HFF-Myc (cell line): ENCODE measurements around the gene LBH.

Experiments used
- DNase-seq: peaks from one replicate; pipeline ENCODE4 v3.0.0-alpha.2; 2011; ENCODE audit warnings: low read depth; ENCODE audit errors: extremely low read depth
- H3K4me3 ChIP-seq: replicated peaks from 2 replicates; pipeline ENCODE4 v1.5.1; 2011; ENCODE audit warnings: low read depth, mild to moderate bottlenecking, control low read depth, low read length
- TF ChIP-seq, protein P1 (sequence below): IDR thresholded peaks from 2 replicates; pipeline ENCODE4 v1.5.1; 2012; ENCODE audit warnings: mild to moderate bottlenecking, low read depth, low read length, control low read depth; ENCODE audit errors: missing control alignments

Gene LBH

GRCh38 chr2:30255026-30255425 lies 23.7 kb downstream of the LBH start:
- TF ChIP-seq, protein P1, sequence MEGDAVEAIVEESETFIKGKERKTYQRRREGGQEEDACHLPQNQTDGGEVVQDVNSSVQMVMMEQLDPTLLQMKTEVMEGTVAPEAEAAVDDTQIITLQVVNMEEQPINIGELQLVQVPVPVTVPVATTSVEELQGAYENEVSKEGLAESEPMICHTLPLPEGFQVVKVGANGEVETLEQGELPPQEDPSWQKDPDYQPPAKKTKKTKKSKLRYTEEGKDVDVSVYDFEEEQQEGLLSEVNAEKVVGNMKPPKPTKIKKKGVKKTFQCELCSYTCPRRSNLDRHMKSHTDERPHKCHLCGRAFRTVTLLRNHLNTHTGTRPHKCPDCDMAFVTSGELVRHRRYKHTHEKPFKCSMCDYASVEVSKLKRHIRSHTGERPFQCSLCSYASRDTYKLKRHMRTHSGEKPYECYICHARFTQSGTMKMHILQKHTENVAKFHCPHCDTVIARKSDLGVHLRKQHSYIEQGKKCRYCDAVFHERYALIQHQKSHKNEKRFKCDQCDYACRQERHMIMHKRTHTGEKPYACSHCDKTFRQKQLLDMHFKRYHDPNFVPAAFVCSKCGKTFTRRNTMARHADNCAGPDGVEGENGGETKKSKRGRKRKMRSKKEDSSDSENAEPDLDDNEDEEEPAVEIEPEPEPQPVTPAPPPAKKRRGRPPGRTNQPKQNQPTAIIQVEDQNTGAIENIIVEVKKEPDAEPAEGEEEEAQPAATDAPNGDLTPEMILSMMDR = no peak
- DNase-seq = no peak
- no peak overlapping the region for H3K4me3 ChIP-seq

DNA sequence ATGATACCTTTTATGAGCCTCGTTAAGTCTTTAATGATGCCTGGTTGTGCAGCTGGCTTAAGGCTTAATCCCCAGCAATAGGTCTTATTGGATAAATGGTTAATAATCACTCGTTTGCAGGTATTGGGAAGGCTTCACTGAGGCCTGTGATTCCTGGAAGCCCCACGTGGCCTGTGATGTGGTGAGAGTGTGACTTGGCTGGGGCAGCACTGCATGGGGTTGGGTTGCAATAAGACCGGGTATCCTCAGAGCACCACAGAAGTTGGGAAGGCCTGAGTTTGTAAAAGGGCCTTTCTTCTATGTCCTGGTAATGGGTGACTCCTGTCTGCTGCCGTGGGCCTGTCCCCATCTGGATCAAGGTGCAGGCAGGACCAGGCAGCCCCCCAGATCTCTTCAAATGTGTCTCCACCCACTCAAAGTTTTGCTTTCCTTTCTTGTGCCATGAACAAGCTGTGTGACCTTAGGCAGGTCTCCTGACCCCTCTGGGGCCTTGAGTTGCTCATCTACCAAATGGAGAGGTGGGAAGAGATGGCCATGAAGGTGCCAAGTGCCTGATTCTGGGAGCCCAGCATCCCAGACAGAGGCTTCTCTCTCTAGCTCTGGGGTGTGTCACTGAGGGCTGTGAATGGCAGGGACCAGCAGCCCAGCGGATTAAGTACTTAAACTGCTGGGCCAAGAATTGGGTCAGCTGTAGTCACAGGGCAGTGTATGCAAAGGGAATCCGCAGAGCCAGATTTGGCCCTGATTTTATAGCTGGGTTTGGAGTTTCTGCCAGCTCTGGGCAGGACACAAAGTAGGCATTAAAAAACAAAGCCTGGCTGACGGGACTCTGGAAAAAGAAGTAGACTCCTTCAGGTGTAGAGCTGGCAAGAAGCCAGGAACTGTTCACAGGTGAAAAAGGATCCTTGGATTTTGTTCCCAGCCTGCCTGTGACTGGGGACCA lies 24.4 kb downstream of the LBH start:
- DNase-seq = no peak
- TF ChIP-seq, protein P1 = no peak

DNA sequence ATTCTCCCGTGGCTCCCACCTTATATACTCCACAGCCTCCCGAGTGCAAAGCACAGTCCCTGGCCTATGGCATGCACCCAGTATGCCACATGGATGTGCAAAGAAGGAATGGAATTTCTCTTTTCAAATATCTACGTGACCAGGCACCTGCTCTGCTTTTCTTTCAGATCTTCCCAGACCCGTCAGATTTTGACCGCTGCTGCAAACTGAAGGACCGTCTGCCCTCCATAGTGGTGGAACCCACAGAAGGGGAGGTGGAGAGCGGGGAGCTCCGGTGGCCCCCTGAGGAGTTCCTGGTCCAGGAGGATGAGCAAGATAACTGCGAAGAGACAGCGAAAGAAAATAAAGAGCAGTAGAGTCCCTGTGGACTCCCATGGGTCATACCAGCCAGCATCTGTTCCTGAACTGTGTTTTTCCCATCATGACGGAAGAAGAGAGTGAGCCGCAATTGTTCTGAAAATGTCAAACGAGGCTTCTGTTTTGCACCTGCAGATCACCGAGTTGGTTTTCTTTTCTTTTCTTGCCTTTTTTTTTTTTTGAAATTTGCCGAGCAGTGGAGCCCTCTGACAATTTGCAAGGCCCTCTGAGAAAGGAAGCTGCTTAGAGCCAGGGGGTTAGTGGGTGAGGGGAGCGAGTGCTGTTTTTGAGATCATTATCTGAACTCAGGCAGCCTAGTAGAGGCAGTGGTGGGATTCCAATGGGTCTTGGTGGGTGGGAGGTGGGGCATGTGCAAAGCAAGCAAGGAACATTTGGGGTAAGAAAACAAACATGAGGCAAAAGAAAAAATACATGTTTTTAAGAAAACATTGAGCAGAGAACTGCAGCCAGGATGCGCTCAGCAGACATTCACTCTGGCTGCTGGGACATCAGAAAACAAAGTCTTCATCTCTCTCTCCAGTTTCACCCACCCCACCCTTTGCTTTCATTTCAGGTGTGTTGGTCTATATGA lies 26.2 kb downstream of the LBH start:
- TF ChIP-seq, protein P1 = no peak
- no peak for DNase-seq
- H3K4me3 ChIP-seq = no peak overlapping the region

More for the DNA sequence above, 24.4 kb downstream of the LBH start:
- no peak overlapping the region for H3K4me3 ChIP-seq

DNA sequence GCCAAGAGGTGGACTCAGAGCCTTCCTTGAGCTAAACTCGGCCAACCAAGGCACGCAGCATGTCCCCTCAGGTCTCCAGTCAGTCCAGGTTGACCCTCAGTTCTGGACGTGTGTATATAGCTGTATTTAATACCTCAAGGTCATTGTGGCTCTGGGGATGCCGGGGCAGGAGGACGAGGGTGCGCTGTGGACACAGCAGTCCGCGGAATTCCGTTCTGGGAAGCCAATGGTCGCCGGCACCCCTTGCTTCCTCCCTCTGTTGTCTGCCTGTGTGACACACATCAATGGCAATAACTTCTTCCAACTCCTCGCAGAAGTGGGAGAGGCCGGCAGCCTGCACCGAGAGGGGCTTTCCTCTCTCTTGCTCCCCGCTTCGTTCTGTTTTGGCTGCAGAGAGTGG lies 27.7 kb downstream of the LBH start:
- H3K4me3 ChIP-seq = no peak overlapping the region
- DNase-seq = no peak
- TF ChIP-seq, protein P1 = no peak

DNA sequence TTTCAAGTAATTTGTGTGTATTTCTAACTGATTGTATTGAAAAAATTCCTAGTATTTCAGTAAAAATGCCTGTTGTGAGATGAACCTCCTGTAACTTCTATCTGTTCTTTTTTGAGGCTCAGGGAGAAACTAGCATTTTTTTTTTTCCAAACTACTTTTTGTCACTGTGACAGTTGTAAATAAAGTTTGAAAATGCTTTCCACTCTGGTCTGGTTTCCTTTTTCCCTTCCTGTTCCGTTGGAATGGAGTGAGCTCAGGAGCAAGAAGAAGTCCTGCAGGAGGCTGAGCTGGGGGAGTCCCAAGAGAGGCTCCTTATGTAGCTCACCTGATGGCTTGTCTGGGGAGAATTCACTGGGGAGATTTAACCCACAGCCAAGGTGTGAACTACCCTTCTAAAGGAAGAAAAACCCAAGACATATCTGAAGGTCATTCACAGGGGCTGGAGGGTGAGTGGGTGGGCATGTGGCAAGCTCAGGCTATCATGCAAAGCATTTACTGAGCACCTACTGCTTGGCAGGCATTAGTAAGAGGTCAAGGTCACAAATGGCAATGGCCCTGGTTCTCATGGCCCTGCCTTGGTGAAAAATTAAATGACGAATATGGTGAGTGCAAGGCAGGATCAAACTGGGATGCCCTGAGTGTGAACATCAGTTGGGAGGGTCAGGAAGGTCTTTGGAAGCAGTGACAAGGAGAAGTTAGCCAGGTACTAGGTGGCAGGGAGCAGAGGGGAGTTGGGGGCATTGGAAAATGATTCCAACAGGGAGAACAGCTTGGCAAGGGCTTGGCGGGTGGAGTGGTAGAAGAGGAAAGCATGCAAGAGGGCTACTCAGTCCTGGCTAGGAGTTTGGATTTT lies 28.7 kb downstream of the LBH start:
- TF ChIP-seq, protein P1 = no peak
- DNase-seq = no peak
- no peak overlapping the region for H3K4me3 ChIP-seq

DNA sequence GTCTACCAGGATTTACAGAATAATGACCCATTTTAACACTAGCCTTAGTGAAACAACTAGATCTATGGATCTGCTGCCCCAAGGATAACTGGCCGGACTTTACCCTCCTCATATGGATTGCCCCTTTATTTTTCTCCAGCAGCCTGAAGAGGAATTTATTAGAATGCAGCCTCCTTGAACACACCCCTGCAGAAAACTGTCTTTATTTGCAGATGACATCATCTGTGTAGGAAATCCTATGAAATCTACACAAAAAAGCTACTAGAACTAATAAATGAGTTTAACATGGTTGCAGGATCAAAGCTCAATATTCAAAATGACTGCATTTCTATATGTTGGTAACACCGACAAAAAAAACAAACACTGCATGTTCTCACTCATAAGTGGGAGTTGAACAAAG lies 29.6 kb downstream of the LBH start:
- DNase-seq = no peak
- H3K4me3 ChIP-seq = no peak overlapping the region
- TF ChIP-seq, protein P1 = no peak
